ENCODE results near the gene LY86. TPM values are rescaled to one million over a fixed set of nuclear protein-coding genes. Genes with fewer than 3 reads are reported as not detected.

Gene LY86
- total RNA-seq, 2 donors from 2014 or later, result 2.3 TPM; not detected in 1

GRCh38 chr6:6635869-6636268, 47.3 kb downstream of the LY86 start:
- H3K27me3 ChIP-seq, result peaks cover 0 to 4% of the 10 kb centered on the region in 2 donors
- no peak overlapping the region for H3K27ac ChIP-seq
- H3K4me1 ChIP-seq, result peaks cover 11% of the 10 kb centered on the region
- H3K9me3 ChIP-seq, result no peaks in the 10 kb centered on the region
- no peak for TF ChIP-seq POLR2A (IDR thresholded peaks at IDR 0.05)
- TF ChIP-seq CTCF (IDR thresholded peaks at IDR 0.05), result no peak
- DNase-seq, result no peak
- no peak for ATAC-seq
- H3K4me3 ChIP-seq, result no peak overlapping the region
- 93 to 100% methylated on average over 1 to 3 of the region's 3 CpGs for WGBS, 2 donors
- no peaks in the 10 kb centered on the region for H3K36me3 ChIP-seq (replicated peaks in 1 of 2; ENCODE audit: insufficient read depth in 1 of 2, low read depth in 2 of 2)
- intact Hi-C loops (cut with DNase I), result no loop called here

GRCh38 chr6:6639572-6639971, 51.1 kb downstream of the LY86 start:
- DNase-seq, result no peak
- intact Hi-C loops (cut with DNase I), result no loop called here
- Histone ChIP-seq H3K36me3 (replicated peaks in 1 of 2; ENCODE audit: insufficient read depth in 1 of 2, low read depth in 2 of 2) (no peaks in the 10 kb centered on the region), H3K4me3 (no peak overlapping the region), H3K9me3 (no peaks in the 10 kb centered on the region), H3K4me1 (no peaks in the 10 kb centered on the region), H3K27ac (no peak overlapping the region), H3K27me3 (peaks cover 0 to 4% of the 10 kb centered on the region in 2 donors)
- ATAC-seq, result no peak
- WGBS, 2 donors, result 99% methylated on average over 4 of the region's 4 CpGs
- no peak for TF ChIP-seq CTCF (IDR thresholded peaks at IDR 0.05)
- no peak for TF ChIP-seq POLR2A (IDR thresholded peaks at IDR 0.05)

- H3K9me3 ChIP-seq, result no peaks in the 10 kb centered on the region
- 76 to 78% methylated on average over 4 of the region's 4 CpGs for WGBS, 2 donors
- ATAC-seq (no peak), DNase-seq (no peak)
- intact Hi-C loops (cut with DNase I), result no loop called here
- TF ChIP-seq CTCF (IDR thresholded peaks at IDR 0.05), result no peak
- no peak for TF ChIP-seq POLR2A (IDR thresholded peaks at IDR 0.05)
- H3K4me3 ChIP-seq, result no peak overlapping the region
- no peaks in the 10 kb centered on the region for H3K4me1 ChIP-seq
- H3K27ac ChIP-seq, result no peak overlapping the region
- peaks cover 0 to 4% of the 10 kb centered on the region in 2 donors for H3K27me3 ChIP-seq
- H3K36me3 ChIP-seq (replicated peaks in 1 of 2; ENCODE audit: insufficient read depth in 1 of 2, low read depth in 2 of 2), result no peaks in the 10 kb centered on the region
Measured at GRCh38 chr6:6640926-6641325, 52.4 kb downstream of the LY86 start.

- DNase-seq, result no peak
- H3K27me3 ChIP-seq, result no peaks in the 10 kb centered on the region
- no peaks in the 10 kb centered on the region for H3K4me1 ChIP-seq
- ATAC-seq, result no peak
- TF ChIP-seq CTCF (IDR thresholded peaks at IDR 0.05), result no peak
- TF ChIP-seq POLR2A (IDR thresholded peaks at IDR 0.05), result no peak
- no peak overlapping the region for H3K4me3 ChIP-seq
- no peaks in the 10 kb centered on the region for H3K36me3 ChIP-seq (replicated peaks in 1 of 2; ENCODE audit: insufficient read depth in 1 of 2, low read depth in 2 of 2)
- no peaks in the 10 kb centered on the region for H3K9me3 ChIP-seq
- intact Hi-C loops (cut with DNase I), result no loop called here
- H3K27ac ChIP-seq, result no peak overlapping the region
- 83 to 90% methylated on average over 8 of the region's 8 CpGs for WGBS, 2 donors
Measured at GRCh38 chr6:6643398-6643797, 54.9 kb downstream of the LY86 start.

- DNase-seq, result no peak
- TF ChIP-seq CTCF (IDR thresholded peaks at IDR 0.05) (no peak), POLR2A (IDR thresholded peaks at IDR 0.05) (no peak)
- H3K4me1 ChIP-seq, result no peaks in the 10 kb centered on the region
- H3K27ac ChIP-seq, result no peak overlapping the region
- no peak overlapping the region for H3K4me3 ChIP-seq
- no peaks in the 10 kb centered on the region for H3K9me3 ChIP-seq
- no peaks in the 10 kb centered on the region for H3K27me3 ChIP-seq
- intact Hi-C loops (cut with DNase I), result no loop called here
- WGBS, 2 donors, result 70 to 82% methylated on average over 3 of the region's 3 CpGs
- no peak for ATAC-seq
- H3K36me3 ChIP-seq (replicated peaks in 1 of 2; ENCODE audit: insufficient read depth in 1 of 2, low read depth in 2 of 2), result no peaks in the 10 kb centered on the region
Measured at GRCh38 chr6:6645261-6645917, 56.9 kb downstream of the LY86 start.
